ENCODE data around the gene OR52H1.
"Not testable (repeated sequence)": the region's sequence is repeated elsewhere in the genome, so short reads cannot be mapped to it uniquely, and the experiment has no call there.

The OR52H1 gene

DNA sequence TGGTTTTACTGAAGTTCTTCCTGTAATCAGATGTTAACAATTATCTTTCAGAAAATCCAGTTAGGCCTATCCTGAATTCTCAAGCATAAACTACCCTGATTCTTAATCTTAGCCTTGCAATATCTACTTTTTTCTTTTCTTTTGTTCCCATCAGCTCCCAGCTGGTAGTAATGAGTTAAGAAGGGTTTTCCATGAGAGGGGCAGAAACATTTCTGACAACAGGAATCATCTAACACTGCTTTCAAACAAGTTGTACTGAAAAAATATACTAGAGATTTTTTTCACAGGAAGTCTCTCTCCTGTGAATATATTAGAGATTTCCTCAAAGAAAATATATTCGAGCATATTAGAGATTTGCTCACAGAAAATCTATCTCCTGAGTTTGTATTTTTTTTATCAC is 44.8 kb upstream of the OR52H1 start:
- TF ChIP-seq EZH2phosphoT487 (IDR thresholded peaks at IDR 0.05; ENCODE audit: borderline replicate concordance) = no peak
- TF ChIP-seq, protein P1, sequence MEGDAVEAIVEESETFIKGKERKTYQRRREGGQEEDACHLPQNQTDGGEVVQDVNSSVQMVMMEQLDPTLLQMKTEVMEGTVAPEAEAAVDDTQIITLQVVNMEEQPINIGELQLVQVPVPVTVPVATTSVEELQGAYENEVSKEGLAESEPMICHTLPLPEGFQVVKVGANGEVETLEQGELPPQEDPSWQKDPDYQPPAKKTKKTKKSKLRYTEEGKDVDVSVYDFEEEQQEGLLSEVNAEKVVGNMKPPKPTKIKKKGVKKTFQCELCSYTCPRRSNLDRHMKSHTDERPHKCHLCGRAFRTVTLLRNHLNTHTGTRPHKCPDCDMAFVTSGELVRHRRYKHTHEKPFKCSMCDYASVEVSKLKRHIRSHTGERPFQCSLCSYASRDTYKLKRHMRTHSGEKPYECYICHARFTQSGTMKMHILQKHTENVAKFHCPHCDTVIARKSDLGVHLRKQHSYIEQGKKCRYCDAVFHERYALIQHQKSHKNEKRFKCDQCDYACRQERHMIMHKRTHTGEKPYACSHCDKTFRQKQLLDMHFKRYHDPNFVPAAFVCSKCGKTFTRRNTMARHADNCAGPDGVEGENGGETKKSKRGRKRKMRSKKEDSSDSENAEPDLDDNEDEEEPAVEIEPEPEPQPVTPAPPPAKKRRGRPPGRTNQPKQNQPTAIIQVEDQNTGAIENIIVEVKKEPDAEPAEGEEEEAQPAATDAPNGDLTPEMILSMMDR (conservative IDR thresholded peaks at IDR 0.05; ENCODE audit: low read length) = no peak
- no peaks in the 10 kb centered on the region for H4K20me1 ChIP-seq (ENCODE audit: insufficient read depth, low read length, poor library complexity, severe bottlenecking)
- no peaks in the 10 kb centered on the region for H3K36me3 ChIP-seq (ENCODE audit: insufficient read depth, low read length)
- no peak overlapping the region for H3K4me2 ChIP-seq (ENCODE audit: low read depth, low read length, poor library complexity, severe bottlenecking)
- no peaks in the 10 kb centered on the region for H3K9me3 ChIP-seq (ENCODE audit: insufficient read depth, low read depth, low read length)
- no peaks in the 10 kb centered on the region for H3K27me3 ChIP-seq (ENCODE audit: insufficient read depth, low read length, poor library complexity, severe bottlenecking)
- H3K9me2 ChIP-seq (replicated peaks; ENCODE audit: low read depth, low read length) = no peaks in the 10 kb centered on the region
- H3K4me3 ChIP-seq (ENCODE audit: low read length, poor library complexity, severe bottlenecking) = no peak overlapping the region
- no peaks in the 10 kb centered on the region for H3F3A ChIP-seq (ENCODE audit: low read depth)
- no peaks in the 10 kb centered on the region for H3K79me2 ChIP-seq (ENCODE audit: insufficient read depth, low read length)
- H2AFZ ChIP-seq (ENCODE audit: low read length) = no peak overlapping the region
- no peak overlapping the region for H3K9ac ChIP-seq (ENCODE audit: low read depth, low read length, poor library complexity, severe bottlenecking)
- no peaks in the 10 kb centered on the region for H3K4me1 ChIP-seq (ENCODE audit: insufficient read depth, low read length, poor library complexity, severe bottlenecking)

DNA sequence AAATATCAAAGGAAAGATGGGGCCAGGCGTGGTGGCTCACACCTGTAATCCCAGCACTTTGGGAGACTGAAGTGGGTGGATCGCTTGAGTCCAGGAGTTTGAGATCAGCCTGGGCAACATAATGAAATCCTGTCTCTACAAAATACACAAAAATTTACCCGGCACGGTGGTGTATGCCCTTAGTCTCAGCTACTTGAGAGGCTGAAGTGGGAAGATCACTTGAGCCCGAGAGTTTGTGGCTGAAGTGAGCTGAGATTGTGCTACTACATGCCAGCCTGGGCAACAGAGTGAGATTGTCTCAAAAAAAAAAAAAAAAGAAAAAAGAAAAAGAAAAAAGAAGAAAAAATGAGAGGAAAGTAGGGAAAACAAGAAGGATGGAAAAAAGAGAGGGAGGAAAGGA is 44.3 kb upstream of the OR52H1 start:
- Histone ChIP-seq H3K4me2 (ENCODE audit: low read depth, low read length, poor library complexity, severe bottlenecking) (no peak overlapping the region), H2AFZ (ENCODE audit: low read length) (no peak overlapping the region), H3K9me3 (ENCODE audit: insufficient read depth, low read depth, low read length) (no peaks in the 10 kb centered on the region), H3K9me2 (replicated peaks; ENCODE audit: low read depth, low read length) (no peaks in the 10 kb centered on the region), H3K4me1 (ENCODE audit: insufficient read depth, low read length, poor library complexity, severe bottlenecking) (no peaks in the 10 kb centered on the region), H3K79me2 (ENCODE audit: insufficient read depth, low read length) (no peaks in the 10 kb centered on the region), H3K4me3 (ENCODE audit: low read length, poor library complexity, severe bottlenecking) (no peak overlapping the region), H4K20me1 (ENCODE audit: insufficient read depth, low read length, poor library complexity, severe bottlenecking) (no peaks in the 10 kb centered on the region), H3K9ac (ENCODE audit: low read depth, low read length, poor library complexity, severe bottlenecking) (no peak overlapping the region), H3K36me3 (ENCODE audit: insufficient read depth, low read length) (no peaks in the 10 kb centered on the region), H3K27me3 (ENCODE audit: insufficient read depth, low read length, poor library complexity, severe bottlenecking) (no peaks in the 10 kb centered on the region), H3F3A (ENCODE audit: low read depth) (no peaks in the 10 kb centered on the region)
- TF ChIP-seq, protein P1 (conservative IDR thresholded peaks at IDR 0.05; ENCODE audit: low read length) = no peak
- no peak for TF ChIP-seq EZH2phosphoT487 (IDR thresholded peaks at IDR 0.05; ENCODE audit: borderline replicate concordance)

DNA sequence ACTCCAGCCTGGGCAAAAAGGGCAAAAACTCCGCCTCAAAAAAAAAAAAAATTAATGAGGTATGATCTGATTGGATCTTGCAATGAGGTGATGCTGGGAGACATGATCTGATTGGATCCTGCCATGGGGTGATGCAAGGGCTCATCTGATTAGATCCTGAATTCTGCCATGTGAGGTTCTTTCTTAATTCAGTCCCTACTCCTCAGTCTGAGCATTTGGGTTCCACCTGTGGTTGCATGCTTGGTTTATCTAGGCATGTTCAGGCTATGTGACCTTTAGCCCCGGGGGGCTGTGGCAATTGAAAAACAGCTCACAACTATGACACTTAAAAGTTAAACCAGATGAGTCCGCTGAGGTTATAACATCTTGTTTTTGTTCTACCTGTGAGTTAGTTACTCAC is 43.3 kb upstream of the OR52H1 start:
- no peak for TF ChIP-seq EZH2phosphoT487 (IDR thresholded peaks at IDR 0.05; ENCODE audit: borderline replicate concordance)
- TF ChIP-seq, protein P1 (conservative IDR thresholded peaks at IDR 0.05; ENCODE audit: low read length) = no peak
- no peak overlapping the region for H2AFZ ChIP-seq (ENCODE audit: low read length)

DNA sequence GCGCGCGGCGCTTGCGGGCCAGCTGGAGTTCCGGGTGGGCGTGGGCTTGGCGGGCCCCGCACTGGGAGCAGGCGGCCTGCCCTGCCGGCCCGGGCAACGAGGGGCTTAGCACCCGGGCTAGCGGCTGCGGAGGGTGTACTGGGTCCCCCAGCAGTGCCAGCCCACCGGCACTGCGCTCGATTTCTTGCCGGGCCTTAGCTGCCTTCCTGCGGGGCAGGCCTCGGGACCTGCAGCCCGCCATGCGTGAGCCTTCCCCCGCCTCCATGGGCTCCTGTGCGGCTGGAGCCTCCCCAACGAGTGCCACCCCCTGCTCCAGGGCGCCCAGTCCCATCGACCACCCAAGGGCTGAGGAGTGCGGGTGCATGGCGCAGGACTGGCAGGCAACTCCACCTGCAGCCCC is 41.6 kb upstream of the OR52H1 start:
- H3K36me3 ChIP-seq (ENCODE audit: insufficient read depth, low read length); H3F3A ChIP-seq (ENCODE audit: low read depth): not testable (repeated sequence)

More for the DNA sequence above, 43.3 kb upstream of the OR52H1 start:
- Histone ChIP-seq H3K4me1 (ENCODE audit: insufficient read depth, low read length, poor library complexity, severe bottlenecking) (no peaks in the 10 kb centered on the region), H3K4me3 (ENCODE audit: low read length, poor library complexity, severe bottlenecking) (no peak overlapping the region), H3K9ac (ENCODE audit: low read depth, low read length, poor library complexity, severe bottlenecking) (no peak overlapping the region), H3K9me2 (replicated peaks; ENCODE audit: low read depth, low read length) (no peaks in the 10 kb centered on the region), H3K79me2 (ENCODE audit: insufficient read depth, low read length) (no peaks in the 10 kb centered on the region), H3K27me3 (ENCODE audit: insufficient read depth, low read length, poor library complexity, severe bottlenecking) (no peaks in the 10 kb centered on the region), H3K4me2 (ENCODE audit: low read depth, low read length, poor library complexity, severe bottlenecking) (no peak overlapping the region), H3K36me3 (ENCODE audit: insufficient read depth, low read length) (no peaks in the 10 kb centered on the region), H3K9me3 (ENCODE audit: insufficient read depth, low read depth, low read length) (no peaks in the 10 kb centered on the region), H4K20me1 (ENCODE audit: insufficient read depth, low read length, poor library complexity, severe bottlenecking) (no peaks in the 10 kb centered on the region), H3F3A (ENCODE audit: low read depth) (no peaks in the 10 kb centered on the region)

DNA sequence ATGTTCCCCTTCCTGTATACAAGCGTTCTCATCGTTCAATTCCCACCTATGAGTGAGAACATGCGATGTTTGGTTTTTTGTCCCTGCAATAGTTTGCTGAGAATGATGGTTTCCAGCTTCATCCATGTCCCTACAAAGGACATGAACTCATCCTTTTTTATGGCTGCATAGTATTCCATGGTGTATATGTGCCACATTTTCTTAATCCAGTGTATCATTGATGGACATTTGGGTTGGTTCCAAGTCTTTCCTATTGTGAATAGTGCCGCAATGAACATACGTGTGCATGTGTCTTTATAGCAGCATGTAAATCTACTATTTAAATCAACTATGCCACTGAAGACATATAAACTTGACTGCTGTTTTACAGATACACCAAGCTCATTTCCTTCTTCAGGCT is 36.1 kb upstream of the OR52H1 start:
- H3K9me3 ChIP-seq (ENCODE audit: insufficient read depth, low read depth, low read length); H3K9ac ChIP-seq (ENCODE audit: low read depth, low read length, poor library complexity, severe bottlenecking); H3K4me1 ChIP-seq (ENCODE audit: insufficient read depth, low read length, poor library complexity, severe bottlenecking); H3F3A ChIP-seq (ENCODE audit: low read depth); H4K20me1 ChIP-seq (ENCODE audit: insufficient read depth, low read length, poor library complexity, severe bottlenecking); H3K27me3 ChIP-seq (ENCODE audit: insufficient read depth, low read length, poor library complexity, severe bottlenecking); H3K79me2 ChIP-seq (ENCODE audit: insufficient read depth, low read length); H3K9me2 ChIP-seq (replicated peaks; ENCODE audit: low read depth, low read length); H2AFZ ChIP-seq (ENCODE audit: low read length); H3K4me2 ChIP-seq (ENCODE audit: low read depth, low read length, poor library complexity, severe bottlenecking); H3K36me3 ChIP-seq (ENCODE audit: insufficient read depth, low read length); H3K4me3 ChIP-seq (ENCODE audit: low read length, poor library complexity, severe bottlenecking): not testable (repeated sequence)

More for the DNA sequence above, 41.6 kb upstream of the OR52H1 start:
- not testable (repeated sequence) for H4K20me1 ChIP-seq (ENCODE audit: insufficient read depth, low read length, poor library complexity, severe bottlenecking); H2AFZ ChIP-seq (ENCODE audit: low read length); H3K27me3 ChIP-seq (ENCODE audit: insufficient read depth, low read length, poor library complexity, severe bottlenecking); H3K79me2 ChIP-seq (ENCODE audit: insufficient read depth, low read length); H3K9ac ChIP-seq (ENCODE audit: low read depth, low read length, poor library complexity, severe bottlenecking); H3K4me2 ChIP-seq (ENCODE audit: low read depth, low read length, poor library complexity, severe bottlenecking); H3K4me3 ChIP-seq (ENCODE audit: low read length, poor library complexity, severe bottlenecking); H3K4me1 ChIP-seq (ENCODE audit: insufficient read depth, low read length, poor library complexity, severe bottlenecking); H3K9me3 ChIP-seq (ENCODE audit: insufficient read depth, low read depth, low read length); H3K9me2 ChIP-seq (replicated peaks; ENCODE audit: low read depth, low read length)

Data from Loucy (cell line).